ENCODE data around the gene SH3D19. TPM values are rescaled to one million over a fixed set of nuclear protein-coding genes. Genes with fewer than 3 reads are reported as not detected.

Gene SH3D19
- total and polyA plus RNA-seq, 2 of the 4 experiments (the other 2 are of a cell fraction) = 14.4 to 27.2 TPM

GRCh38 chr4:151143811-151144210 is 181.6 kb downstream of the SH3D19 start:
- no peak overlapping the region for H3K4me2 ChIP-seq (ENCODE audit: low read depth, low read length)
- H3K79me1 ChIP-seq (ENCODE audit: low read depth in 1 of 2, low read length in 2 of 2) = no peaks in the 10 kb centered on the region
- ATAC-seq (ENCODE audit: low read depth) = no peak
- H3K23ac ChIP-seq (ENCODE audit: low read depth, low read length) = no peak overlapping the region
- intact Hi-C loops (cut with micrococcal nuclease) = no loop called here
- H3K4me1 ChIP-seq (ENCODE audit: control insufficient read depth, insufficient read depth, low read length) = peaks cover 3% of the 10 kb centered on the region; the same call in 1 of the 2 replicates
- no peak overlapping the region for H3K27ac ChIP-seq (ENCODE audit: insufficient read depth, low read length)
- H3K4ac ChIP-seq (ENCODE audit: low read depth, low read length) = no peak overlapping the region
- BruUV-seq (replicated peaks) = no TSS peak
- no peak overlapping the region for H2BK15ac ChIP-seq (ENCODE audit: low read depth, low read length)
- H4K20me1 ChIP-seq (ENCODE audit: insufficient read depth, low read length) = no peaks in the 10 kb centered on the region; the same call in 1 of the 2 replicates
- no peak for TF ChIP-seq MAFK (IDR thresholded peaks at IDR 0.05; ENCODE audit: low read depth, low read length)
- no peak for TF ChIP-seq POLR2A (IDR thresholded peaks at IDR 0.05; ENCODE audit: low read depth, low read length)
- TF ChIP-seq USF2 (IDR thresholded peaks at IDR 0.05; ENCODE audit: low read depth, low read length) = no peak
- TF ChIP-seq BHLHE40 (IDR thresholded peaks at IDR 0.05; ENCODE audit: low read depth, low read length) = no peak
- TF ChIP-seq RCOR1 (IDR thresholded peaks at IDR 0.05; ENCODE audit: insufficient replicate concordance, low read length) = no peak
- TF ChIP-seq RFX5 (IDR thresholded peaks at IDR 0.05; ENCODE audit: low read depth, low read length) = no peak
- WGBS, 2 experiments (ENCODE audit: extremely low coverage in 2 of 2, insufficient read length in 1 of 2) = no CpG with 5 or more reads among the region's 3 CpGs
- H2BK120ac ChIP-seq (ENCODE audit: low read depth, low read length) = no peak overlapping the region
- H2BK20ac ChIP-seq (ENCODE audit: low read depth, low read length) = no peak overlapping the region
- H2BK5ac ChIP-seq (ENCODE audit: low read depth, low read length, poor library complexity, severe bottlenecking) = no peak overlapping the region
- H3K36me3 ChIP-seq (ENCODE audit: control insufficient read depth, insufficient read depth, low read length) = peaks cover 11% of the 10 kb centered on the region; the same call in 1 of the 2 replicates
- H3K9me3 ChIP-seq (ENCODE audit: control insufficient read depth, insufficient read depth, low read length) = no peaks in the 10 kb centered on the region
- ChIA-PET POLR2A (ENCODE audit: unreplicated experiment) (no interaction called here), CTCF (no interaction called here)
- H3K4me3 ChIP-seq (ENCODE audit: insufficient read depth, low read depth, low read length) = no peak overlapping the region
- in situ Hi-C loops (cut with MboI; ENCODE audit: low sequenced_read_pairs) = no loop called here
- H2AK9ac ChIP-seq (replicated peaks; ENCODE audit: low read depth, low read length, poor library complexity) = no peak overlapping the region
- no peak overlapping the region for H3K56ac ChIP-seq (ENCODE audit: extremely low read depth, insufficient read depth, low read length)
- no peak overlapping the region for H2AK5ac ChIP-seq (ENCODE audit: low read depth, low read length)
- dilution Hi-C loops (cut with HindIII; ENCODE audit: low sequenced_read_pairs, unreplicated experiment) = no loop called here
- no peak overlapping the region for H2AFZ ChIP-seq (replicated peaks; ENCODE audit: low read length, poor library complexity)
- no peak overlapping the region for H4K8ac ChIP-seq (ENCODE audit: low read depth in 2 of 2, low read length in 2 of 2)
- H3K18ac ChIP-seq (ENCODE audit: low read depth, low read length) = no peak overlapping the region
- H4K5ac ChIP-seq (ENCODE audit: low read depth, low read length) = no peak overlapping the region
- no peak for DNase-seq
- H4K91ac ChIP-seq (ENCODE audit: insufficient read depth, low read depth, low read length) = no peak overlapping the region
- H3K27me3 ChIP-seq (ENCODE audit: control insufficient read depth, insufficient read depth, low read length) = no peaks in the 10 kb centered on the region
- H3K14ac ChIP-seq (replicated peaks; ENCODE audit: low read depth, low read length) = no peak overlapping the region
- no peak overlapping the region for H3K9ac ChIP-seq (ENCODE audit: low read depth, low read length)
- peaks cover 2% of the 10 kb centered on the region; the same call in 1 of the 2 replicates for H3K9me1 ChIP-seq (ENCODE audit: insufficient read depth, low read length)
